Stimulated activated CD4-positive, alpha-beta T cell treated with anti-CD3 and anti-CD28 coated beads, Interleukin-1b, Interleukin-23, amount 100 ng/mL, for 4 hours (primary cell): ENCODE measurements around the gene ANKMY2.

Experiments used
- DNase-seq, 2 donors: peaks; one replicate each; pipeline ENCODE4 v3.0.0-alpha.2; 2020; ENCODE audit warnings: low read depth in 2 of 2

ANKMY2 gene

GRCh38 chr7:16581286-16581685, 64.3 kb downstream of the ANKMY2 start:
- no peak for DNase-seq

- DNase-seq = no peak
Observed at GRCh38 chr7:16579216-16579615, 66.3 kb downstream of the ANKMY2 start.

GRCh38 chr7:16571941-16572340, 73.6 kb downstream of the ANKMY2 start:
- no peak for DNase-seq

GRCh38 chr7:16564909-16565426, 80.6 kb downstream of the ANKMY2 start:
- no peak for DNase-seq

GRCh38 chr7:16564023-16564380, 81.6 kb downstream of the ANKMY2 start:
- no peak for DNase-seq

GRCh38 chr7:16563281-16564022, 82.1 kb downstream of the ANKMY2 start:
- DNase-seq = no peak

GRCh38 chr7:16562456-16563220, 82.9 kb downstream of the ANKMY2 start:
- no peak for DNase-seq

GRCh38 chr7:16561943-16562342, 83.6 kb downstream of the ANKMY2 start:
- DNase-seq = no peak

- no peak for DNase-seq
Observed at GRCh38 chr7:16559497-16560179, 85.9 kb downstream of the ANKMY2 start.

GRCh38 chr7:16558761-16559302, 86.7 kb downstream of the ANKMY2 start:
- no peak for DNase-seq

GRCh38 chr7:16556359-16556758, 89.2 kb downstream of the ANKMY2 start:
- no peak for DNase-seq

GRCh38 chr7:16554518-16555236, 90.9 kb downstream of the ANKMY2 start:
- no peak for DNase-seq

GRCh38 chr7:16550671-16551070, 94.9 kb downstream of the ANKMY2 start:
- DNase-seq = no peak
